IMR-90 (cell line): ENCODE data around the gene NLRP3. TPM values are rescaled to one million over a fixed set of nuclear protein-coding genes. Genes with fewer than 3 reads are reported as not detected.

Experiments
- ATAC-seq: fragments of 200-7000 bp; cut with Tn5 transposase; 2 replicates; pipeline ENCODE4 v1.9.1; 2020; ENCODE audit warnings: low read depth, mild to moderate bottlenecking, moderate library complexity
- BruUV-seq: library from RNA; stranded (reverse); fragments of 400-500 nt; replicated peaks from 2 replicates; lab custom pipeline; 2021; lab: Mats Ljungman, UMichigan
- CTCF ChIA-PET: fragments of 300-600 bp; formaldehyde crosslinking; extraction: SDS; loops from one replicate; lab custom pipeline; 2021; ENCODE audit warnings: antibody characterized with exemption; lab: Yijun Ruan, JAX
- POLR2A ChIA-PET: fragments of 300-600 bp; sonication (Branson Sonifier 250); formaldehyde crosslinking; loops from one replicate; lab custom pipeline; 2022; ENCODE audit warnings: antibody characterized with exemption; ENCODE audit not compliant: unreplicated experiment; lab: Charles Lee
- DNase-seq: peaks from one replicate; pipeline ENCODE4 v3.0.0; 2013
- H2AFZ ChIP-seq: replicated peaks from 2 replicates; pipeline ENCODE3; 2013; ENCODE audit warnings: low read length, mild to moderate bottlenecking; ENCODE audit not compliant: poor library complexity
- H2AK5ac ChIP-seq: 2 replicates; pipeline ENCODE4 v1.6.1; 2013; ENCODE audit warnings: low read depth, low read length, inconsistent platforms
- H2AK9ac ChIP-seq: replicated peaks from 2 replicates; pipeline ENCODE3; 2013; ENCODE audit warnings: mild to moderate bottlenecking, low read depth, low read length, moderate library complexity; ENCODE audit not compliant: poor library complexity
- H2BK120ac ChIP-seq: 2 replicates; pipeline ENCODE4 v1.6.1; 2013; ENCODE audit warnings: low read depth, low read length, inconsistent platforms
- H2BK15ac ChIP-seq: 3 replicates; pipeline ENCODE4 v1.6.1; 2013; ENCODE audit warnings: low read depth, low read length, inconsistent platforms
- H2BK20ac ChIP-seq: 2 replicates; pipeline ENCODE4 v1.6.1; 2013; ENCODE audit warnings: low read depth, mild to moderate bottlenecking, inconsistent platforms, low read length, moderate library complexity
- H2BK5ac ChIP-seq: 2 replicates; pipeline ENCODE4 v1.6.1; 2013; ENCODE audit warnings: mild to moderate bottlenecking, low read depth, low read length, inconsistent platforms; ENCODE audit not compliant: poor library complexity, severe bottlenecking
- H3K14ac ChIP-seq: replicated peaks from 2 replicates; pipeline ENCODE4 v1.6.1; 2013; ENCODE audit warnings: low read depth, low read length, inconsistent platforms
- H3K18ac ChIP-seq: 2 replicates; pipeline ENCODE4 v1.6.1; 2013; ENCODE audit warnings: low read depth, low read length, control low read depth
- H3K23ac ChIP-seq: 2 replicates; pipeline ENCODE4 v1.6.1; 2013; ENCODE audit warnings: low read depth, low read length, inconsistent platforms
- H3K27ac ChIP-seq: 2 replicates; pipeline ENCODE4 v1.5.1; 2013; ENCODE audit warnings: mild to moderate bottlenecking, control low read depth, low read length; ENCODE audit not compliant: insufficient read depth
- H3K27me3 ChIP-seq: 2 replicates; pipeline ENCODE4 v1.6.1; 2013; ENCODE audit warnings: low read length; ENCODE audit not compliant: control insufficient read depth, insufficient read depth
- H3K36me3 ChIP-seq: 2 replicates; pipeline ENCODE4 v1.6.1; 2013; ENCODE audit warnings: low read length, mixed read lengths; ENCODE audit not compliant: control insufficient read depth, insufficient read depth
- H3K4ac ChIP-seq: 2 replicates; pipeline ENCODE4 v1.6.1; 2013; ENCODE audit warnings: low read depth, low read length, inconsistent platforms
- H3K4me1 ChIP-seq: 2 replicates; pipeline ENCODE4 v1.6.1; 2013; ENCODE audit warnings: low read length, mixed read lengths; ENCODE audit not compliant: control insufficient read depth, insufficient read depth
- H3K4me2 ChIP-seq: 2 replicates; pipeline ENCODE4 v1.6.1; 2013; ENCODE audit warnings: low read depth, mild to moderate bottlenecking, control low read depth, low read length, moderate library complexity
- H3K4me3 ChIP-seq: 2 replicates; pipeline ENCODE4 v1.5.1; 2013; ENCODE audit warnings: low read depth, mild to moderate bottlenecking, control low read depth, low read length, moderate library complexity; ENCODE audit not compliant: insufficient read depth
- H3K56ac ChIP-seq: 2 replicates; pipeline ENCODE4 v1.6.1; 2013; ENCODE audit warnings: low read length, inconsistent platforms; ENCODE audit not compliant: insufficient read depth; ENCODE audit errors: extremely low read depth
- H3K79me1 ChIP-seq, 2 experiments: 2 replicates each; pipeline ENCODE4 v1.6.1; 2013; ENCODE audit warnings: low read length in 2 of 2, inconsistent platforms in 1 of 2, low read depth in 1 of 2
- H3K9ac ChIP-seq: 2 replicates; pipeline ENCODE4 v1.6.1; 2013; ENCODE audit warnings: low read depth, low read length, control low read depth
- H3K9me1 ChIP-seq: 2 replicates; pipeline ENCODE4 v1.6.1; 2013; ENCODE audit warnings: low read length, inconsistent platforms; ENCODE audit not compliant: insufficient read depth
- H3K9me3 ChIP-seq: 2 replicates; pipeline ENCODE4 v1.6.1; 2013; ENCODE audit warnings: low read length; ENCODE audit not compliant: control insufficient read depth, insufficient read depth
- H4K20me1 ChIP-seq: 2 replicates; pipeline ENCODE4 v1.6.1; 2013; ENCODE audit warnings: low read length, inconsistent platforms; ENCODE audit not compliant: insufficient read depth
- H4K5ac ChIP-seq: 2 replicates; pipeline ENCODE4 v1.6.1; 2013; ENCODE audit warnings: mild to moderate bottlenecking, low read depth, low read length, control low read depth
- H4K8ac ChIP-seq, 2 experiments: 2 replicates each; pipeline ENCODE4 v1.6.1; 2013; ENCODE audit warnings: low read depth in 2 of 2, low read length in 2 of 2, control low read depth in 1 of 2, inconsistent platforms in 1 of 2
- H4K91ac ChIP-seq: 2 replicates; pipeline ENCODE4 v1.6.1; 2013; ENCODE audit warnings: low read depth, low read length, inconsistent platforms; ENCODE audit not compliant: insufficient read depth
- BHLHE40 ChIP-seq: fragments of 150-350 bp; IDR thresholded peaks from 2 replicates; pipeline ENCODE4 v1.6.1; 2016; ENCODE audit warnings: mild to moderate bottlenecking, low read depth, low read length
- CEBPB ChIP-seq: IDR thresholded peaks from 2 replicates; pipeline ENCODE4 v1.6.1; 2012; ENCODE audit warnings: low read depth, low read length, improper control_type of control experiment
- CHD1 ChIP-seq: IDR thresholded peaks from 2 replicates; pipeline ENCODE4 v1.6.1; 2012; ENCODE audit warnings: low read depth, low read length, improper control_type of control experiment
- FOS ChIP-seq: fragments of 150-350 bp; IDR thresholded peaks from 2 replicates; pipeline ENCODE4 v1.6.1; 2016; ENCODE audit warnings: low read depth, low read length
- MAFK ChIP-seq: IDR thresholded peaks from 2 replicates; pipeline ENCODE4 v1.6.1; 2012; ENCODE audit warnings: low read depth, low read length, improper control_type of control experiment
- MAZ ChIP-seq: IDR thresholded peaks from 2 replicates; pipeline ENCODE4 v1.6.1; 2012; ENCODE audit warnings: low read depth, mild to moderate bottlenecking, low read length, improper control_type of control experiment, moderate library complexity, borderline replicate concordance
- MXI1 ChIP-seq: IDR thresholded peaks from 2 replicates; pipeline ENCODE4 v1.6.1; 2012; ENCODE audit warnings: low read depth, mild to moderate bottlenecking, low read length, moderate library complexity, borderline replicate concordance
- NFE2L2 ChIP-seq: fragments of 150-350 bp; IDR thresholded peaks from 2 replicates; pipeline ENCODE4 v1.6.1; 2016; ENCODE audit warnings: low read depth, mild to moderate bottlenecking, low read length
- POLR2A ChIP-seq: IDR thresholded peaks from 2 replicates; pipeline ENCODE4 v1.6.1; 2012; ENCODE audit warnings: mild to moderate bottlenecking, low read depth, low read length
- RAD21 ChIP-seq: IDR thresholded peaks from 2 replicates; pipeline ENCODE4 v1.6.1; 2012; ENCODE audit warnings: low read length, improper control_type of control experiment
- RCOR1 ChIP-seq: IDR thresholded peaks from 2 replicates; pipeline ENCODE4 v1.6.1; 2012; ENCODE audit warnings: mild to moderate bottlenecking, low read length, improper control_type of control experiment; ENCODE audit not compliant: insufficient replicate concordance
- RFX5 ChIP-seq: IDR thresholded peaks from 2 replicates; pipeline ENCODE4 v1.8.0; 2012; ENCODE audit warnings: low read depth, mild to moderate bottlenecking, low read length, moderate library complexity
- SMC3 ChIP-seq: fragments of 150-350 bp; IDR thresholded peaks from 2 replicates; pipeline ENCODE4 v1.6.1; 2016; ENCODE audit warnings: low read depth, mild to moderate bottlenecking, antibody characterized with exemption, low read length, moderate library complexity
- WGBS, 2 experiments: methylation state at CpG; one replicate each; pipeline versions ENCODE4 v1.1.5 to v1.1.7; 2013; ENCODE audit warnings: missing lambda C conversion rate in 2 of 2; ENCODE audit not compliant: insufficient read length in 1 of 2; ENCODE audit errors: extremely low coverage in 2 of 2; 5-methylcytosine and 5-hydroxymethylcytosine counted together
- dilution Hi-C: fragments of 300-500 bp; cut with HindIII; formaldehyde crosslinking; loops from one replicate; pipeline ENCODE4 v1.14.3; 2018; ENCODE audit warnings: low sequenced_read_pairs; ENCODE audit not compliant: unreplicated experiment
- in situ Hi-C: fragments of 300-500 bp; cut with MboI; formaldehyde crosslinking; loops from 3 replicates; pipeline ENCODE4 v1.14.3; 2019; ENCODE audit warnings: low sequenced_read_pairs, inconsistent platforms, mixed read lengths
- intact Hi-C: fragments of 100-400 bp; cut with micrococcal nuclease; formaldehyde crosslinking; loops from 2 replicates; pipeline ENCODE4 v1.10.0; 2022
- polyA plus RNA-seq, 3 experiments: library from polyadenylated mRNA; depleted of rRNA; stranded (reverse); fragments of >200 nt; gene quantifications; 2 replicates each; pipeline ENCODE4 v1.2.3, GENCODE V29; 2012; ENCODE audit warnings: low replicate concordance in 1 of 3
- total RNA-seq: library from RNA; depleted of rRNA; stranded (reverse); fragments of >200 nt; gene quantifications from 2 replicates; pipeline ENCODE4 v1.2.3, GENCODE V29; 2012
- TF ChIP-seq, protein P1 (sequence below): conservative IDR thresholded peaks from 2 replicates; pipeline ENCODE4 v1.5.1; 2012; ENCODE audit warnings: mild to moderate bottlenecking, low read depth, low read length, improper control_type of control experiment
- TF ChIP-seq, protein P2 (sequence below): fragments of 150-350 bp; IDR thresholded peaks from 2 replicates; pipeline ENCODE4 v1.6.1; 2017; ENCODE audit warnings: mild to moderate bottlenecking, antibody characterized with exemption, low read length, low read depth
- TF ChIP-seq, protein P3 (sequence below): fragments of 150-350 bp; IDR thresholded peaks from 2 replicates; pipeline ENCODE4 v1.6.1; 2016; ENCODE audit warnings: low read depth, mild to moderate bottlenecking, low read length, moderate library complexity, borderline replicate concordance

NLRP3 gene
- total and polyA plus RNA-seq, 2 of the 4 experiments (the other 2 are of a cell fraction) = 0.18 TPM; not detected in 1

DNA sequence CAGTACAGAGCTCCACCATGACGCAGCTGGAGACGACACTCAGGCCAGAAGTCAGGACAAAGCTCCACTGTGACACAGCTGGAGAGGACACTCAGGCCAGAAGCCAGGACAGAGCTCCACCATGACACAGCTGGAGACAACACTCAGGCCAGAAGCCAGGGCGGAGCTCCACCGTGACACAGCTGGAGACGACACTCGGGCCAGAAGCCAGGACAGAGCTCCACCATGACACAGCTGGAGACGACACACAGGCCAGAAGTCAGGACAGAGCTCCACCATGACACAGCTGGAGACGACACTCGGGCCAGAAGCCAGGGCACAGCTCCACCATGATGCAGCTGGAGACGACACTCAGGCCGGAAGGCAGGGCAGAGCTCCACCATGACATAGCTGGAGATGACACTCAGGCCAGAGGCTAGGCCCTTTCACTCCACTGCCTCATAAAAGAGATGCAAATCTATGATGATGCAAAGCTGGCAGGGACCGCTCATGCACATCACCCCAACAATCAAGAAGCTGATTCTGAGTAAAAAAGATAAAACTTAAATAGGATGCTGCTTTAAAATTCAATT lies 55.6 kb downstream of the NLRP3 start:
- no peak for DNase-seq
- Histone ChIP-seq H3K56ac (no peak overlapping the region), H2AK5ac (no peak overlapping the region), H2AK9ac (no peak overlapping the region), H3K4ac (no peak overlapping the region), H2BK20ac (no peak overlapping the region), H3K36me3 (no peaks in the 10 kb centered on the region), H3K4me2 (no peak overlapping the region), H3K4me1 (no peaks in the 10 kb centered on the region), H4K8ac (no peak overlapping the region), H3K9me3 (0 out of 2 replicates have a peak, but pooled peaks cover 2% of the 10 kb centered on the region), H2AFZ (no peak overlapping the region), H3K27ac (no peak overlapping the region), H3K79me1 (no peaks in the 10 kb centered on the region), H3K4me3 (no peak overlapping the region), H3K14ac (no peak overlapping the region), H3K9ac (no peak overlapping the region), H3K23ac (no peak overlapping the region), H4K20me1 (no peaks in the 10 kb centered on the region), H3K27me3 (no peaks in the 10 kb centered on the region), H2BK15ac (no peak overlapping the region), H2BK120ac (no peak overlapping the region), H3K9me1 (no peaks in the 10 kb centered on the region), H3K18ac (no peak overlapping the region), H4K5ac (no peak overlapping the region), H4K91ac (no peak overlapping the region), H2BK5ac (no peak overlapping the region)
- intact Hi-C loops = no loop called here
- TF ChIP-seq RAD21 (no peak), POLR2A (no peak), BHLHE40 (no peak), SMC3 (no peak), RFX5 (no peak), NFE2L2 (no peak), MAFK (no peak), RCOR1 (no peak), MAZ (no peak), FOS (no peak), CEBPB (no peak), MXI1 (no peak), CHD1 (no peak)
- TF ChIP-seq, protein P1, sequence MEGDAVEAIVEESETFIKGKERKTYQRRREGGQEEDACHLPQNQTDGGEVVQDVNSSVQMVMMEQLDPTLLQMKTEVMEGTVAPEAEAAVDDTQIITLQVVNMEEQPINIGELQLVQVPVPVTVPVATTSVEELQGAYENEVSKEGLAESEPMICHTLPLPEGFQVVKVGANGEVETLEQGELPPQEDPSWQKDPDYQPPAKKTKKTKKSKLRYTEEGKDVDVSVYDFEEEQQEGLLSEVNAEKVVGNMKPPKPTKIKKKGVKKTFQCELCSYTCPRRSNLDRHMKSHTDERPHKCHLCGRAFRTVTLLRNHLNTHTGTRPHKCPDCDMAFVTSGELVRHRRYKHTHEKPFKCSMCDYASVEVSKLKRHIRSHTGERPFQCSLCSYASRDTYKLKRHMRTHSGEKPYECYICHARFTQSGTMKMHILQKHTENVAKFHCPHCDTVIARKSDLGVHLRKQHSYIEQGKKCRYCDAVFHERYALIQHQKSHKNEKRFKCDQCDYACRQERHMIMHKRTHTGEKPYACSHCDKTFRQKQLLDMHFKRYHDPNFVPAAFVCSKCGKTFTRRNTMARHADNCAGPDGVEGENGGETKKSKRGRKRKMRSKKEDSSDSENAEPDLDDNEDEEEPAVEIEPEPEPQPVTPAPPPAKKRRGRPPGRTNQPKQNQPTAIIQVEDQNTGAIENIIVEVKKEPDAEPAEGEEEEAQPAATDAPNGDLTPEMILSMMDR = no peak
- TF ChIP-seq, protein P2, sequence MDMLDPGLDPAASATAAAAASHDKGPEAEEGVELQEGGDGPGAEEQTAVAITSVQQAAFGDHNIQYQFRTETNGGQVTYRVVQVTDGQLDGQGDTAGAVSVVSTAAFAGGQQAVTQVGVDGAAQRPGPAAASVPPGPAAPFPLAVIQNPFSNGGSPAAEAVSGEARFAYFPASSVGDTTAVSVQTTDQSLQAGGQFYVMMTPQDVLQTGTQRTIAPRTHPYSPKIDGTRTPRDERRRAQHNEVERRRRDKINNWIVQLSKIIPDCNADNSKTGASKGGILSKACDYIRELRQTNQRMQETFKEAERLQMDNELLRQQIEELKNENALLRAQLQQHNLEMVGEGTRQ = no peak
- TF ChIP-seq, protein P3, sequence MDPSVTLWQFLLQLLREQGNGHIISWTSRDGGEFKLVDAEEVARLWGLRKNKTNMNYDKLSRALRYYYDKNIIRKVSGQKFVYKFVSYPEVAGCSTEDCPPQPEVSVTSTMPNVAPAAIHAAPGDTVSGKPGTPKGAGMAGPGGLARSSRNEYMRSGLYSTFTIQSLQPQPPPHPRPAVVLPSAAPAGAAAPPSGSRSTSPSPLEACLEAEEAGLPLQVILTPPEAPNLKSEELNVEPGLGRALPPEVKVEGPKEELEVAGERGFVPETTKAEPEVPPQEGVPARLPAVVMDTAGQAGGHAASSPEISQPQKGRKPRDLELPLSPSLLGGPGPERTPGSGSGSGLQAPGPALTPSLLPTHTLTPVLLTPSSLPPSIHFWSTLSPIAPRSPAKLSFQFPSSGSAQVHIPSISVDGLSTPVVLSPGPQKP = no peak
- ChIA-PET CTCF (no interaction called here), POLR2A (no interaction called here)
- no TSS peak for BruUV-seq
- 42% methylated on average over 4 of the region's 12 CpGs; no CpG with 5 or more reads in 1 of the 2 experiments for whole genome bisulfite sequencing, 2 experiments
- ATAC-seq = no peak
- in situ Hi-C loops = no loop called here
- dilution Hi-C loops = no loop called here
